ENCODE measurements around the gene BEAN1. TPM values are rescaled to one million over a fixed set of nuclear protein-coding genes. Genes with fewer than 3 reads are reported as not detected.

Gene BEAN1
- under 1 TPM; 0.10 to 0.34 (median 0.27) TPM for polyA plus RNA-seq

- H3K27ac ChIP-seq (ENCODE audit: low read depth, low read length), result no peak within 1 kb of the TSS
- WGBS, 3 donors, result 1 to 2% (median 1%) methylated on average over 66 to 112 of the region's 118 CpGs
Measured at GRCh38 chr16:66427036-66427860, at the start of gene BEAN1. Gene BEAN1 (plus strand): TSS chr16:66427295. CDS start chr16:66437677, 10,382 bp downstream.

GRCh38 chr16:66377324-66377723, 49.8 kb upstream of the BEAN1 start:
- WGBS, 3 donors, result 59 to 77% (median 74%) methylated on average over 3 of the region's 3 CpGs
- H3K27ac ChIP-seq (ENCODE audit: low read depth, low read length), result no peak overlapping the region

GRCh38 chr16:66378741-66379570, 48.1 kb upstream of the BEAN1 start:
- no peak overlapping the region for H3K27ac ChIP-seq (ENCODE audit: low read depth, low read length)
- WGBS, 3 donors, result 74 to 81% (median 78%) methylated on average over 18 of the region's 18 CpGs

- WGBS, 3 donors, result 88 to 96% (median 93%) methylated on average over 3 of the region's 3 CpGs
Measured at GRCh38 chr16:66379571-66379941, 47.5 kb upstream of the BEAN1 start.

GRCh38 chr16:66380421-66380820, 46.7 kb upstream of the BEAN1 start:
- H3K27ac ChIP-seq (ENCODE audit: low read depth, low read length), result no peak overlapping the region
- WGBS, 3 donors, result 50 to 74% (median 72%) methylated on average over 3 of the region's 3 CpGs

More at GRCh38 chr16:66379571-66379941, 47.5 kb upstream of the BEAN1 start:
- no peak overlapping the region for H3K27ac ChIP-seq (ENCODE audit: low read depth, low read length)

- 56 to 68% (median 66%) methylated on average over 5 of the region's 5 CpGs for WGBS, 3 donors
- H3K27ac ChIP-seq (ENCODE audit: low read depth, low read length), result peak overlapping the region; percentile 22
Measured at GRCh38 chr16:66381585-66382170, 45.4 kb upstream of the BEAN1 start.

GRCh38 chr16:66382171-66382965, 44.7 kb upstream of the BEAN1 start:
- H3K27ac ChIP-seq (ENCODE audit: low read depth, low read length), result peak overlapping the region; percentile 39
- 69 to 75% (median 71%) methylated on average over 13 of the region's 13 CpGs for WGBS, 3 donors

- H3K27ac ChIP-seq (ENCODE audit: low read depth, low read length), result peak overlapping the region; percentile 39
- 37 to 45% (median 43%) methylated on average over 3 of the region's 3 CpGs for WGBS, 3 donors
Measured at GRCh38 chr16:66382966-66383299, 44.2 kb upstream of the BEAN1 start.

GRCh38 chr16:66383551-66383950, 43.5 kb upstream of the BEAN1 start:
- H3K27ac ChIP-seq (ENCODE audit: low read depth, low read length), result no peak overlapping the region
- 80 to 87% (median 87%) methylated on average over 4 of the region's 4 CpGs for WGBS, 3 donors

- no peak overlapping the region for H3K27ac ChIP-seq (ENCODE audit: low read depth, low read length)
- WGBS, 3 donors, result 89 to 95% (median 93%) methylated on average over 4 of the region's 4 CpGs
Measured at GRCh38 chr16:66385415-66385814, 41.7 kb upstream of the BEAN1 start.

GRCh38 chr16:66386629-66387622, 40.2 kb upstream of the BEAN1 start:
- H3K27ac ChIP-seq (ENCODE audit: low read depth, low read length), result no peak overlapping the region
- 75 to 91% (median 87%) methylated on average over 20 of the region's 20 CpGs for WGBS, 3 donors

- 74 to 81% (median 76%) methylated on average over 2 of the region's 2 CpGs for WGBS, 3 donors
- H3K27ac ChIP-seq (ENCODE audit: low read depth, low read length), result no peak overlapping the region
Measured at GRCh38 chr16:66387817-66388332, 39.2 kb upstream of the BEAN1 start.

- 77 to 90% (median 82%) methylated on average over 6 of the region's 6 CpGs for whole genome bisulfite sequencing, 3 donors
- no peak overlapping the region for H3K27ac ChIP-seq (ENCODE audit: low read depth, low read length)
Measured at GRCh38 chr16:66388350-66389139, 38.5 kb upstream of the BEAN1 start.

GRCh38 chr16:66389256-66390176, 37.6 kb upstream of the BEAN1 start:
- 92 to 94% (median 94%) methylated on average over 13 of the region's 13 CpGs for WGBS, 3 donors
- H3K27ac ChIP-seq (ENCODE audit: low read depth, low read length), result no peak overlapping the region

GRCh38 chr16:66390346-66391108, 36.6 kb upstream of the BEAN1 start:
- 89 to 90% (median 89%) methylated on average over 14 of the region's 14 CpGs for WGBS, 3 donors
- H3K27ac ChIP-seq (ENCODE audit: low read depth, low read length), result no peak overlapping the region
